Measurements from ENCODE around the gene FYN.

GRCh38 chr6:111651185-111652034, 221.8 kb downstream of the FYN start:
- TF ChIP-seq REL (CRISPR knock-in tag; conservative IDR thresholded peaks at IDR 0.05): no peak
- no peak for TF ChIP-seq ELF1 (CRISPR knock-in tag; IDR thresholded peaks at IDR 0.05)
- no peak for TF ChIP-seq YEATS2 (CRISPR knock-in tag; IDR thresholded peaks at IDR 0.05; ENCODE audit: borderline replicate concordance)
- TF ChIP-seq ZSCAN21 (CRISPR knock-in tag; IDR thresholded peaks at IDR 0.05; ENCODE audit: borderline replicate concordance): no peak
- no peak for TF ChIP-seq ZNF558 (CRISPR knock-in tag; IDR thresholded peaks at IDR 0.05; ENCODE audit: borderline replicate concordance)
- TF ChIP-seq ESRRA (CRISPR knock-in tag; IDR thresholded peaks at IDR 0.05; ENCODE audit: low read depth): no peak

Data from HepG2 (cell line).